Hippocampal formation (tissue), 2 donors: ENCODE measurements around the gene CRYL1.

ENCODE experiments used
- DNase-seq, 2 donors: peaks; one replicate each; lab custom pipeline; 2025; lab: John Stamatoyannopoulos, UW

The CRYL1 gene

GRCh38 chr13:20528452-20528851, 2.8 kb upstream of the CRYL1 start:
- DNase-seq: no peak

GRCh38 chr13:20526664-20527063, 1.0 kb upstream of the CRYL1 start:
- DNase-seq: peak in 1 of 2 donors; percentile 36

DNA sequence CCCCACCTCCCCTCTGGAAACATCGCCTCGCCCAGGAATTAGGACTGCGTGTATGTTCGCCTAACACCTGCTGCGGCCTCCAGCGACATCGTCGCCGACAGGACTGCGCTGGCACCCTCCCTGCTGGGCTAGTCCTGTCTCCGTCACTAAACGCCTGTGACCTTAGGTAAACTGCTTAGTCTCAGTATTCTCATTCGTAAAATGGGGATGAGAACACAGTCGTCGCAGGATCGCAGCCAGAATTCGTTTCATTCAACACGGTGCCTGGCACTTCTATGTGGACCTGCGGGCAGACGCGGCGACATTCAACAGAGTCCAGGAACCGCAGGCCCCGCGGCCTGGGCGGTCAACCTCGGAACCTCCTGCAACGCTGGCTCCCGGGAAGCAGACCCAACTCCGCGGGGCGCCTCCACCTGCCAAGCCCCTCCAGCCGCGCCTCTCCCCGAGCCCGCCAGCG, 485 bp downstream of the CRYL1 start:
- DNase-seq: peak; percentile 50 to 66

DNA sequence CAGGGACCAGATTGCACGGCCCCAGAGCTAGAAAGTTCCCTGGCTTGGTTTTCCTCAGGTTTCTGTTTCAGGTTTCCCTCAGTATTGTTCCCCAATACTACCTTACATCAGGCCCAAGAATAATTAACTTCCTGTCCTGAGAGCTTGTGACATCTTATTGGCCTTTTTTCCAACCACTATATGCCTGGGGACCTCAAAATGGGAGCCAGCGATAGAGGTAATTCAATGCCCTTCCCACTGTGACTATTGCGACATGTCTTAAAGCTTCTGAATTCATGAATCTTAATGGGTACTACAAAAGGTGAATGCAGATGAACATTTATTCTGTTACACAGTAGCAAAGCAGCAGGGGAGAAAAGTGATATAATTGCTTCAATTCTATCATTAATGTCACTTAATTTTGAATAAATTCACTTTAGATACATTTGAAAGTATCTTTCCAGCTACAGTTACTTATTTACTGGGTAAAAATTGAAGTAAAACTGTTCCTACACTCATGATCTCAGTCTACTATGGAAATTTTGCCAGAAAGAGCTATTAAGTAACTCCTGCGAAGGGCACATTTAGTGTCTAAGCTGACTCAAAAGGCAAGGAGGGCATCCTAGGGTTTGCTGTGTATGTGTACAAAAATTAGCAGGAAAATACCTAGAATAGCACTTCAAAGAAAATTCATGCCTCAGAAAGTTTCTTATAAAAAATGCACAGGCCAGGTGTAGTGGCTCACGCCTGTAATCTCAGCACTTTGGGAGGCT, 4.1 kb downstream of the CRYL1 start:
- DNase-seq: no peak

DNA sequence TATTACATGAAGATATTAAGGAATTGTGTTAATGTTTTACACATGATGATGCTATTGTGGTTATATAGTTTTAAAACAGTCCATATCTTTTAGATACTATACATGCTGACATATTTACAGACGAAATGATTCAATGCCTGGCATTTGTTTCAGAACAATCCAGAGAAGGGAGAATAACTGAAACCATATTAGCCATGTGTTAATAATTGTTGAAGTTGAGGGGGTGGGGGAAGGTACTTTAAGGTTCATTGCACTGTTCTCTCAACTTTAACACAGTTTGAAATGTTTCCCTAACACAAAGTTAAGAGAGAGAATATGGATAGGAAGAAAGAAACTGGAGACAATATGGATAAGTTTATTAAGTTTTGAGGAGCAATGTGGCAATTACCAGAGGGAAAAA, 5.8 kb downstream of the CRYL1 start:
- no peak for DNase-seq

GRCh38 chr13:20518660-20519100, 7.0 kb downstream of the CRYL1 start:
- no peak for DNase-seq

DNA sequence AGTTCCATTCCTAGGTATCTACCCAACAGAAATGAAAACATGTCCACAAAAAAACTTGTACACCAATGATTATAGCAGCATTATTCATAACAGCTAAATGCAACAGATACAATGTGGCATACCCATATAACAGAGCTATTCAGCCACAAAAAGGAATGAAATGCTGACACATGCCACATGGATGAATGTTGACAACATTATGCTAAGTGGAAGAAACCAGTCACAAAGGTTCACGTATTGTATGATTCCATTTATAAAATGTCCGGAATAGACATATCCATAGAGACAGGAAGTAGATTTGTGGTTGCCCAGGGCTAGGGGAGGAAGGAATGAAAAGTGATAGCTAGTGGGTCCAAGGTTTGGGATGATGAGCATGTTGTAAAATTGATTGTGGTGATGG, 10.8 kb downstream of the CRYL1 start:
- no peak for DNase-seq

DNA sequence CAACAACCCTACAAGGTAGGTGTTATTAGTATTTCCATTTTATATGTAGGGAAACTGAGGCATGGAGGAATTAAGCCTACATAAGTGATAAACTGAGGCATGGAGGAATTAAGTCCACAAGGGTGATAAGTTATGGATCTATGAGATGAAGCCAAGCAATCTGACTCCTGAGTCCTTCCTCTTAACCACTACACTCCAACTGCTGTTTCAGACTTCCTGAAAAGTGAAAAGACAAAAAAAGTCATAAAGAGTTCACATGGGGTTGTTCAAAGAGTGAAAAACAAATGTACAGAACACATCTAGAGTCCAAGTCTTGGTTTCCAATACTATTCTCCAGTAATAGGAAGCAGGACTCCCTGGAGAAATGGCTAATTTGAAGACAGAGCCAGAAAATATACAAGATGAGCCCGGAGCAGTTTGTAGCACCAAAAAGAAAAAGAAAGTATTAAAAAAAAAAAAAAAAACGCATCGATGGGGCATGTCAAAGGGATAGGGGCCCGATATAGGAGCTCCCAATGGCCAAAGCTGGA, 12.1 kb downstream of the CRYL1 start:
- DNase-seq: no peak

GRCh38 chr13:20512042-20512683, 13.5 kb downstream of the CRYL1 start:
- no peak for DNase-seq

- no peak for DNase-seq
Observed at GRCh38 chr13:20506696-20507095, 19.0 kb downstream of the CRYL1 start.

DNA sequence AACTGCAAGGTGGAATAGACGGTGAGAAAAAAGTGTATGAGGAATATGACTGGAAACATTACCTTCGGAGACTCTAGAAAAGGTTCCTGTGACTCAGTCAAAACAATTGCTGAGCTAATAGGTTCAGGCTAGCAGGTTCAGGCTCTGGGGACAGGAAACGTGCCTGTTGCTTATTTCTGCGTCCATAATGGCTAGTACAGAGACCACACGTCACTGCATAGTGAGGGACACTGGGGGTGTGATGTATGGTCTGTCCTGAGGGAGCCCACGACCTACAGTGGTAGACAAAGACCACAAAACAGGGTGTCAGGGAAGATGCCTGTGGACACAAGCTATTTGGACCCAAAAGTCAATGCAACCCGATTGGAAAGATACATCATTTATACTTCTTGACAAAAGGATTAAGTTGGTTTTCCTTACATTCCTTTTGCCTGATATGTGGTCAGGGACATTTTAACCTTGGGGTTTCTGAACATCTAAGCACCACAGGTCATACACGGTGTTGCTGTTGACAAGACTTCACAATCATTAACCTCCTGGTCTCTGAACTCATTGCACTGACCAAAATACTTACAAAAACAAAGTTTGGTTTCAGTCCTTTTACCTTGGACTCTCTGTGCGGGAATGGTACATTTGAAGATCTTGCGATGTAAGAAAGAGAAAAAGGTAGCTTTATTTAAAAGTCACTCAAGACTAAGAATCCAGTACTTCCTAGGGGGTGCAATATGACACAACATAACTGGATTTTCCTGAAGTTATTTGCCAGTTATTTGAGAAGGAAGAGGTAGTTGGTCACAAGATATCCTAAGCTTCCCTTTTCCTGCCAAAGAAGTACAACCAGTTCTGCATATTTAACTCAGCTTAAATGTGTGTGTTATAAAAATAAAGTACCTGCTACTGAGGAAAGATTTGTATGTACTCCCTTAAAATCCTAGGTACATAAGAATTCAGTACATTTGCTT, 20.0 kb downstream of the CRYL1 start:
- DNase-seq: peak in 1 of 2 donors; percentile 8

DNA sequence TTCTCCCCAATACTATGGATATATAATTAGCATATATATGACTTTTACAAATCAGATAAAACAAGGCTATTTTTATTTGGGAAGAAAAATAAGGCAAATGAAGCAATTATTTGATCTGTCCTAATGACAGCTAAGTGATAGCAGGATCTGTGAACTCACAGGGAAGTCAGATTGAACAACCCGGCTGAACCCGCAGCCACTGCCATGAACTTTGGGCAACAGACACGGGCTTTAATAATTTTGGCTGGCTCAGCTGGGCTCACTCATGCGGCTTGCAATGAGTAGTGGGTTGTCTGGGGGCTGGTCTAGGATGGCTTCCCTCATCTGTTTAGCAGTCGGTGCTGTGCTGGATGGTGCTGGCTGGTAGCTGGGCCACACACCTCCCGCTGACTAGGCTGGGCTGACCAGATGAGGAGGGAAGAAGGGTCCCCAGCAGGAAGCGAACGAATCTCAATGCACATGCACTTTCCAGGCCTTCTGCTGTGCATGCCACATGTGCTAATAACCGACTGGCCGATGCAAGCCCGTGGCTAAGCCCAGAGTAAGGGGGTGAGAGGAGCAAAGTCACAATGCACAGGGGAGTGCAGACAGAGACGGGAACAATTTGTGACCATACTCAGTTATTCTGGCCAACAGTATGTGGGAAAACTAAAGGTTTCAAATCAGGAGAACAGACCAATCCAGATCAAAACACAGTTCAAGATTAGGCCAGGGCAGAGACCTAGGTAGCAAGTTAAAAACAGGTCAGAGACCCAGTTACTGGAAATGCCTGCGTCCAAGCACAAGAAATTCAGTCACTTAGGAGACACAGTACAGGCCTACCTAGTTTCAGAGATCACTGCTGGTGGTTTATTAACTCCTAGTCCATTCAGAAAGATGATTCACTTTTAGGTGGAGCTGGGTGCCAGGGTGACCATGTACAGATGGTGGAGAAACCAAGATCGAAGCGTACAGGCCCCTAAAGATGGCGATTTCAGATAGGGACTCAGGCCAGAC, 22.3 kb downstream of the CRYL1 start:
- DNase-seq: no peak

DNA sequence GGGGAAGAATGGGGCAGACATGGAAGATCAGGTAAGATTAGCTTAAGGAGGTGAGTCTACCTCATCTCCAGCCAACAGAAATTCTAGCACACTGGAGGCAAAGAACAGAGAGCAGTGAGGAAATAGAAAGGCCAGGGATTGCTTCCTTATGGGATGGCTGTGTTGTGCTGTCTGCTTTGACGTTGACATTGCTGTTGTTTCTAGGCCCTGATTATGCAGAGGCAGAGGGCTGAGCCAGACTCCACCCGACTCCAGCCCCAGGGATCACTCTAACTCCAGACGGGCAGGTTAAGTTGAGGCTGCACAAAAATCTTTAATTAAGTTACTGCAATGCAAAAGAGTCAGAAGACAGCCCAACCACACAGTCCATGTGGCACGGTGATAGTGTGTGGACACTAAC, 24.1 kb downstream of the CRYL1 start:
- DNase-seq: no peak

DNA sequence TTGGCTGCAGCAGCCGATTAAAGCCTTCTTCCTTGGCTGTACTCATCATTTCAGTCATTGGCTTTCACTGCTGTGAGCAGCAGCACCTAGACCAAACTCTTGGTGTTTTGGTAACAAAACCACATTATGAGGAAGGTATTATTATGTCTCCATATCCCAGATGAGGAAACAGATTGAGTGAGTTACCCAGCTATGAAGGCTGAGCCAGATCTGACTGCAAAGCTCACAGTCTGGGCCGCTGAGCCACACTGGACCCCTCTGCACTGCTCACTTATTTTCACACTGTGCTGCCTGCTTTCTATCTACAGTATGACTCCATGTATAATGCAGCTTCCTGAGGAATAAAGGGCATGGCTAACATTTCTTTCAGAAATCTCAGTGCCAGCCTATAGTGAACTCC, 24.5 kb downstream of the CRYL1 start:
- no peak for DNase-seq

DNA sequence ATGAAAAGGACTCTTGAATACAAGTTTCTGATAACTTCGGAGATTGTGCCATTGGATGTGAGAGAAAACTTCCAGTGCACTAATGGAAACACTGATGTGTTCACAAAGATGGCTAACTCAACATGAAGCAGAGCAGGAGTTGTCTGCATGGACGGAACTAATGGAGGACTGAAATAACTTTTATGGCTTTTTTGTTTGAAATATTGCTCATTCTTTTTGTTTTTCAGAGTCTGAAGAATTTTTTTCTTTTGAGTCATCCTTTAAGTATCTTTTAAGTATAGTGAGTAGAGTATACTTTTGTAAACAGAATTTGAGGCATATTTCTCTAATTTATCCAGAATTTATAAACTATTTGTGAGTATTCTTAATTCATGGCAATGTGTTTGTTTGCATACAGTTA, 25.7 kb downstream of the CRYL1 start:
- no peak for DNase-seq

GRCh38 chr13:20498659-20499058, 27.0 kb downstream of the CRYL1 start:
- DNase-seq: no peak

- DNase-seq: no peak
Observed at GRCh38 chr13:20498129-20498528, 27.5 kb downstream of the CRYL1 start.

DNA sequence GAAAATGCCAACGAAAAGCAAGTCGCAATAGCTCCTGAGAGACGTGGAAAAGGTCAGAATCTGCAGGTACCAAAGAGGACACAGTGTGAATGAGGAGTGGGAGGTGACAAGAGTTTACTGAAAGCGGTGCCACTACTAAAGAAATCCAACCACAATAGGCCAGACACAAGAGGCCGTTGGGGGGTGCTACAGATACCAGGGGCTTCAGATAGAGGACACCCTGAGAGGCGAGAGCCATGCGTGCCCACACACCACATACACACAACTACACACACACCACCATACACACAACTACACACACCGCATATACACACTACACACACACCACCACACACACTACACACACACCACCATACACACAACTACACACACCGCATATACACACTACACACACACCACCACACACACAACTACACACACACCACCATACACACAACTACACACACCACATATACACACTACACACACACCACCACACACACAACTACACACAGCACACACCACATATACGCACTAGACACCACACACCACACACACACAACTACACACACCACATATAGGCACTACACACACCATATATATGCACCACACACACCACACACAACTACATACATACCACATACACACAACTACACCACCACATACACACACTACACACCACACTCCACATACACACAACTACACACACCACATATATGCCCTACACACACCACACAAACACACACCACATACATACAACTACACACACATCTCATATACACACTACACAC, 28.5 kb downstream of the CRYL1 start:
- DNase-seq: no peak

- peak; percentile 44 to 76 for DNase-seq
Observed at GRCh38 chr13:20495087-20496023, 30.3 kb downstream of the CRYL1 start.
